LHCN-M2 (cell line): ENCODE results near the gene TEPSIN. TPM values are rescaled to one million over a fixed set of nuclear protein-coding genes. Genes with fewer than 3 reads are reported as not detected.
A peak's percentile ranks its signal among the peaks of the same experiment; 100 is the strongest.

Experiments
- DNase-seq: peaks from one replicate; pipeline ENCODE4 v3.0.0-alpha.2; 2012; ENCODE audit warnings: low read depth
- polyA plus RNA-seq: library from polyadenylated mRNA; unstranded; fragments of >200 nt; gene quantifications from one replicate; pipeline ENCODE4 v1.2.1, GENCODE V29; 2012; ENCODE audit warnings: missing spikeins
- total RNA-seq: library from RNA; depleted of rRNA; stranded (reverse); fragments of >200 nt; gene quantifications from 2 replicates; pipeline ENCODE4 v1.2.3, GENCODE V29; 2014; rRNA removed

The TEPSIN gene, protein sequence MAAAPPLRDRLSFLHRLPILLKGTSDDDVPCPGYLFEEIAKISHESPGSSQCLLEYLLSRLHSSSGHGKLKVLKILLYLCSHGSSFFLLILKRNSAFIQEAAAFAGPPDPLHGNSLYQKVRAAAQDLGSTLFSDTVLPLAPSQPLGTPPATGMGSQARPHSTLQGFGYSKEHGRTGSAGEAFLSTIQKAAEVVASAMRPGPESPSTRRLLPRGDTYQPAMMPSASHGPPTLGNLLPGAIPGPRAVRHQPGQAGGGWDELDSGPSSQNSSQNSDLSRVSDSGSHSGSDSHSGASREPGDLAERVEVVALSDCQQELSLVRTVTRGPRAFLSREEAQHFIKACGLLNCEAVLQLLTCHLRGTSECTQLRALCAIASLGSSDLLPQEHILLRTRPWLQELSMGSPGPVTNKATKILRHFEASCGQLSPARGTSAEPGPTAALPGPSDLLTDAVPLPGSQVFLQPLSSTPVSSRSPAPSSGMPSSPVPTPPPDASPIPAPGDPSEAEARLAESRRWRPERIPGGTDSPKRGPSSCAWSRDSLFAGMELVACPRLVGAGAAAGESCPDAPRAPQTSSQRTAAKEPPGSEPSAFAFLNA
- 27.7 and 30.0 TPM in 2 replicates for total RNA-seq
- polyA plus RNA-seq: 7.1 TPM

DNA sequence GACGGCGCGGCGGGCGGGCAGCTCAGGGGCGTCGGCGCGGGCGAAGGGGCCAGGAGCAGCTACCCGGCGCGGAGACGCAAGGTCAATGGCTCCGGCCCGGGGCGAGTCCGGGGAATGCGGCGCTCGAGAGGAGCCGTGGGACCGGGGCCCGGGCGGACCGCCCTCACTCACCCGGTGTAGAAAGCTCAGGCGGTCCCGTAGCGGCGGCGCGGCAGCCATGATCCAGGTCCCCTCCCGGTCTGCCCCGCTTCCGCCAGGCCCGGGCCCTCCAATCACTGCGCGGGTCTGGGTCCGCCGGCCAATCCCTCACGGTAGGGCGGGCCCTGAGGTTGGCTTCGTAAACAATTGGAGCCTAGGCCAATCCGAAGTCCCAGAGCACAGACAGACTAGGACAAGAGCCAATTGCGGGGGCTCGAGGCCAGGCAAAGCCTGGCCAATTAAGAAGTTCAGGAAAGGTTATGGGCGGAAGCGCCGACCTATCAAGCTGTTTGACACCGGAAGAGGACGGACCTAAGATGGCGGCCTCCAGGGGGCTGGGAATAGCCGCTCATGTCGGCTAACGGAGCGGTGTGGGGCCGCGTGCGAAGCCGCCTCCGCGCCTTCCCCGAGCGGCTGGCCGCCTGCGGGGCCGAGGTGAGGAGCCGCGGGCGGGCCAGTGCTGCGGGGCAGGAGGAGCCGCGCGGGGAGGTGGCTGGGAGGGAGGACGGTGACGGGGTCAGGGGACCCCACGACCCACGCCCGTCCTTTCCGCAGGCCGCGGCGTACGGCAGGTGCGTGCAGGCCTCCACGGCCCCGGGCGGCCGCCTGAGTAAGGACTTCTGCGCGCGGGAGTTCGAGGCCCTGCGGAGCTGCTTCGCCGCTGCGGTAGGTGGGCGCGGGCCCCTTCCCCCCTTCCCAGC, at the start of gene TEPSIN, which contains the start of gene NDUFAF8:
Gene TEPSIN, minus strand, starts transcription at position 241 of the 899 bp plus-strand sequence. Its CDS starts 22 bp downstream, at position 219.
Gene NDUFAF8, plus strand, starts transcription at position 504 of the 899 bp plus-strand sequence. Its CDS starts 46 bp downstream, at position 550.
- peak; percentile 99 for DNase-seq

DNA sequence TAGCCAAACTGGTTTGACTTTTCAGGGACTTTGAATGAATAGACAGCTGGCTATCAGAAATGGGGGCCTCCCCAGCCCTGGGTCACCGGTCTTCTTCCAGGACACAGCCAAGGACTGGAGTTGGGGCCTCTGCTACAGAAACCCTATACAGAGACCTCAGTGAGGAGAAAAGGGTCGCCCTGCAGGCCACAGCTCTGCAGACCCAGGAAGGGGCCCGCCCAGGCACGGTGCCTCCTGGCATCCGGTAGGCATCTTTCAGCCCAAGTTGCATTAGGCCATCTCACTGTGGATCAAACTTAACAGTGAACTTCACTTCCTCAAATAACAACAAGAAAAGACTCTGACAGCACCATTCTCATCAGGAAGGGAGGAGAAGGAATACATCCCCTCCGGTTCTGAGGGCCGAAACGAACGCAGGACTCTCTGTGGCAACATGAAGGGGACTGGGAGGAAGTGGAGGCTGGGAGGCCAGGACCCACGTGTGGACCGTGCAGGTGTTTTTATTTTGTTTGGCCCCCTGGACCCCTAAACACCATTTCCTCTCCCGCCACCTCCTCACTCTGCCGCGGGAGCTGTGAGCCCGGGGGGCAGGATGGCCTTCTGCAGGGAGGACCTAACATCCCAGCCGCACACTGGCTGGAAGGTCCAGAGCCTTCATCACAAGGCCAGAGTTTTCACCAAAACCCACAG, 49.0 kb upstream of the TEPSIN start:
- DNase-seq: no peak

DNA sequence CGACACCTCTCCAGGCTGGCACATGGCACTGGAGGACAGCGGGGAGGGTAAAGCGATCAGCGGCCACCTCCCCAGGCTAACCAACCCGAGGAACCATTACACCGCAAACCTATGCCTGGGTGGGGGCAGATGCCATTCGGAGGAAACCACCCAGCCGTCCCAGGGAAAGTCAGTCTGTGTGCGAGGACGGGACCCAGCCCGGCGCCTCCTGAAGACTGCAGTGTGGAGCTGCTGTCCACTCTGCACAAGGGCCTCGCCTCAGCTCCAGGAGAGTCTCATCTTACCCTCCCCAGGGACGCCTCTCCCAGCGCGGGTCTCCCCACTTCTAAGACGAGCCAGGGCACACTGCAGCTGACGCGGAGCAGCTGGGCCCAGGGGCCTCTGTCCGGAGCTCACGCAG, 48.3 kb upstream of the TEPSIN start:
- no peak for DNase-seq

DNA sequence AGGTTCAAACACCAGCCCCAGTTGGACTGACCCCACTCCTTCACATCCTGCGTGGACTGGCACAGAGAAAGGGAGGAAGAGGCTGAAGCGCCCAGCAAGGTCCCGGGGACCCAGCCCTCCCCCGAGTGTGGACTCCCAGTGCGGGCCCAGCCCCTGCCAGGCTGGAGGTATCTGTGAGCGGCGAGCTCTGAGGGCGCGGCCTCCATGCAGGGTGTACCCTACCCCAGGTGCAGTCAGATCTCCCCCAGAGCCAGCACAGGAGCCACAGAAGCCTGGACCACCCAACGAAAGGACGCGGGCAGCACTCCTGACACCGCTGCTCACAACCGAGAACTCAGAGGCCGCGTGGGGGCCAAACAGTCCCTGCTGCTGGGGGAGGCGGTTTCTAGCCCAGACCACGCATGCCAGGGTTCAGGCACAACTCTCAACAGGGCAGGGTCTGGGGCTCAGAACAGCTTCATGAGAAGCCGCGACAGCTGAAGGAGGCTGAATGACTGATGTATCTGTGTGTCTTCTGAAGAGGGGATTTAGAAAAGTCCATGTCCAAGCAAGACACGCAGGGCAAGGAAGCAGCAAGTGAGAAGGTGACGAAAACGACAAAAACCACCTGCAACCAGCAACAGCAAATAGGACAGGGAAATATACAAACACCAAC, 47.8 kb upstream of the TEPSIN start:
- DNase-seq: no peak

DNA sequence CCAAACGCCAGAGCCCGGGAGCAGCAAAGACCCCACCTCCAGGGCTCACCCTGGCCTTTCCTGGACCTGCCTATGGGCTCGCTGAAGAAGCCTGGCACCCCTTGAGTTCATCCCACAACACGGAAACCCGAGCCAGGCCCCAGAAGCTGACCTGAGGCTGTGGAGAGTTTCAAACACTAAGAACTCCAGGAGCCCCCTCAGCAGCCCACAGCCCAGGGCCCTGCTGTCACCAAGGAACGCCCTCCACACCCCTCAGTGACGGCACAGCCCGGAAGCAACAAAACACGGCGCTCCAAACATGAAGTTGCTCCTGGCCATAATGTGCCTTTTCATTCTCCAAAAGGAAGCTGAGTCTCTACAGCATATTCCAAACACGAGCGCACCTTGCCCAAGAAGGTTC, 47.0 kb upstream of the TEPSIN start:
- DNase-seq: no peak

DNA sequence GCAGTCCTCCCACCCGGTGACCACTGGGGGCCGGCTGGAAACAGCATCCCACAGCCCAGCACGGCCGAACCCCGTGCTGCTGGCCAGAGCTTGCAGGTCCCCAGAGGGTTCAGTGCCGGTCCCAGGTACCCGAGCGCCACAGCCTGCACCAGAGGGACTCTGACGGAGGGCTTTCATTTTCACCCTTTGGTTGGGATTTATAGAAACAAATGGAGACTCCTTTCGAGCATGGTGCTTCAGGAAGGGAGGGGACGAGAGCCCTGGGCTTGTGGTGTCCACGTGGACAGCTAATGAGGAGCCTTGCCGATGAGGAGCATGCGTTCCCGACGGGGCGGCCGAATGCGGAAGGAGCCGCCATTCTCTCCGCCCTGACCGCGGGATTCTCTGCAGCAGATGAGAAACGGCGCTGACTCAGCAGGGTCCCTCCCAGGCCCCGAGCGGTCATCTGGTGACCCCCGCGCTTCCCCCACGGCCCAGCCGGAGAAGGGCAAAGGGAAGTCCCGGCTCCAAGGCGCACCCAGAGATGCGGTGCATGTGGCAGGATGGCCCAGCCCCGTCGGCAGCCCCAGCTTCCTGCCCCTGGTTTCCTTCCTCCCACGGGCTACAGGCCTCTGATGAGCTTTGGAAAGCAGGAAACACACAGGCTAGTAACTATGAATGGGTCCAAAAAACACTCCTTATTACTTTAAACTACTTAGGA, 46.5 kb upstream of the TEPSIN start:
- no peak for DNase-seq

DNA sequence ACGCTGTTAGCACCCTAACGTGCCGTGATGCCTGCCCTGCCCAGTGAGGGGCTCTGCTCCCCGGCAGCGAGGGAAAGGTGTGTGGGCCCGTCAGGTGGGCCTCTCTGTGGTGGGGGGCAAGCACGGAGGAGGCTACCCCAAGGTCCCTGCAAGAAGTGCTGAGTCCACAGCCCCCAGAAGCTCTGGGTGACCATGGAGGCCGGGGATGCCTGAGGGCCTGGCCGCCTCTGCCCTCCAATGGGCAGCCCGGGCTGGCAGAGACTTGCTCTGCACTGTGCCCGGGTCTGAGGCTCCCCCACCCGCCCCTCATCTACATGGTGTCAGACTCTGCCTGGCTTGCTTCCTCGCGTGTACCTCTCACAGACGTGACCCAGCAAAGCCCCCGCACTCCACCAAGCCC, 44.0 kb upstream of the TEPSIN start:
- no peak for DNase-seq

DNA sequence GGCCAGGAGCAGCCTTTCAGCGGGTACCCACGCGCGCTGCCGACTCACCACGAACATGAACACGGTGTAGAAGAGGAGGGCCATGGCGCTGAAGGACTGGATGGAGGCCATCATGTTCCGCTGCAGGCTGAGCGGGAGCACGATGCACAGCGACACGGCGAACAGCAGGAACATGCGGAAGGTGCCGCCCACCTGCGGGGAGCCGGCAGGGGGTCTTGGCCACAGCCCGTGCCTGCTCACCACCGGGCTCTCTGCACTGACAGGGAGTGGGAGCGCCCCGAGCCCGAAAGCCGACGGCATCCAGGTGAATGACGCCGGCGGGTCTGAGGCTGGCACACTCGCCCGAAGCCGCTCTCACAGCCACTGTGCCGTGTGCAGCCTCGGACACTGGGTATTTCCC, 43.3 kb upstream of the TEPSIN start:
- DNase-seq: no peak

DNA sequence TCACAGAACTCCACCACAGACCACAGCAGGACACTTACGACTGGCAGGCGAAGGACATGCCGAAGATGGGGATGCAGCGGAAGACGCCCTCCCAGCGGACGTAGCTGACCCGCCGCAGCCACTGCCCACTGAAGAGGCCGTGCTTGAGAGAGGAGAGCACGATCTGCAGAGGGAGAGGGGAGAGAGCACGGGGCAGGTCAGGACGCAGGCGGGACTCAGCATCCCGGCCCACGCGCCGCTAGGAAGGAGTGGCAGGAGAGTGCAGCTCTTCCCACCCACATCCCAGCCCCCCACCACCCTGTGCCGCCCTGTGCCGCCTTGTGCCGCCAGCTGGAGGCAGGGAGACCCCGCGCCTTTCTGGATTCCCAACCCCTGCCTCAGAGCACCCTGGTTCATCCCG, 41.7 kb upstream of the TEPSIN start:
- no peak for DNase-seq

DNA sequence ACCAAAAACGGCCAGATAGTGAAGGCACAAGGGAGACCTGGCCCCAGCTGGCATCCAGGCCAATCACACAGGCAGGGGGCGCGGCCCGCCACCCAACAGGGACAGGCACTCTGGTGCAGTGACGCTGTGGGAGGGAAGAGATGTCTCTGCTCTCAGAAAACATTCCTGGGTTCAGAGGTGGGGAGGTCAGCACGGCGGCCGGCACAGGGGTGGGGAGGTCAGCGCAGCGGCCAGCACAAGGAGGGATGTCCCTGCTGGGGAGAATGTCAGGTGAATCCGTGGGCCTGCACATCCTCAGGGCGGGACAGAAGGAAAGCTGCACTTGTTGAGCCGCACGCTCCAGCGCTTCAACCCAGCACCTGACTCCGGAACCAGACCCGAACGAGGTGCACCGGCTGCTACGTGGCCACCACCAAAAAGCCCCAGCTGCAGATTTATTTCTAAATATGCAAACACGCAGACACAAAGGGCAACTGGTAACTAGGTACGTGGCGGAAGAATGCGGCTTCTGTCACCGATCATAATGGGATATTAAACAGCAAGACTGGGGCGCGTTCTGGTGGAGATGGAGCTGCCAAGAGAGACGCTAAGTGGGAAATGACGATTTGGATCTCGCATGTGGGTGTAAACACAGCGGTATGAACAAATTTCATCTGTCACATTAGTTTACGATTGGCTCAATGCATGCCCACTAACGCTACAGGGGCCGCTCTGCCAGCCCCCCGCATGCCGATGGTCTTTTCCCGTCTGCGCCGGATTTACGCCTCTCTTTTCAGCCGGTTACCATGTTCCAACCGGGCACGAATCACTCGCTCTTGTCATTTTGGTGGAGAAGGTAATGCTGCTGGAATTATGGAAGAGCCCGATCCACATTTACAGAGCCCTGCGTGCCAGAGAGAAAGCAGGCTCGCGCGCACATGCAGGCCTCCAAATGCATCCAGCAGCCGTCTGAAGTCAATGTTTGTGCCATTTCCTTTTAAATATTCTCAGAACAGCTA, 40.7 kb upstream of the TEPSIN start:
- no peak for DNase-seq

DNA sequence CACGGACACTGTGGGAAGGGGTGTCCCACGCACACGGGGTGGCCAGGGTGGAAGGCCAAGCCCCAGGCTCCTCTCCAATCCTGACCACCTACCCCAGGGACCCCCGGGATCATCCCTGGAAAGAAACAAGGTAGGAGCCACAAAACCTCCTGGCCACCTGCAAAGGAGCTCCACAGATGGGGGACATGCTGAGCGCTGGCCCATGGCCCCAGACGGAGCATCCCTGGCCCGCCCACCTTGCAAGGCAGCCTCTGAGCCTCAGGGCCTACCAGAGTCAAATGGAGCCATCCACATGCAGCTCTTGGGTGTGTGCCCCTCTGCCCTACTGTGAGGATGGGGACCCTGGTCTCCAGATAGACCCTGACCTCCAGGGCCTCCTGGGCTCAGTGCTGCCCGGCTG, 40.0 kb upstream of the TEPSIN start:
- DNase-seq: no peak

DNA sequence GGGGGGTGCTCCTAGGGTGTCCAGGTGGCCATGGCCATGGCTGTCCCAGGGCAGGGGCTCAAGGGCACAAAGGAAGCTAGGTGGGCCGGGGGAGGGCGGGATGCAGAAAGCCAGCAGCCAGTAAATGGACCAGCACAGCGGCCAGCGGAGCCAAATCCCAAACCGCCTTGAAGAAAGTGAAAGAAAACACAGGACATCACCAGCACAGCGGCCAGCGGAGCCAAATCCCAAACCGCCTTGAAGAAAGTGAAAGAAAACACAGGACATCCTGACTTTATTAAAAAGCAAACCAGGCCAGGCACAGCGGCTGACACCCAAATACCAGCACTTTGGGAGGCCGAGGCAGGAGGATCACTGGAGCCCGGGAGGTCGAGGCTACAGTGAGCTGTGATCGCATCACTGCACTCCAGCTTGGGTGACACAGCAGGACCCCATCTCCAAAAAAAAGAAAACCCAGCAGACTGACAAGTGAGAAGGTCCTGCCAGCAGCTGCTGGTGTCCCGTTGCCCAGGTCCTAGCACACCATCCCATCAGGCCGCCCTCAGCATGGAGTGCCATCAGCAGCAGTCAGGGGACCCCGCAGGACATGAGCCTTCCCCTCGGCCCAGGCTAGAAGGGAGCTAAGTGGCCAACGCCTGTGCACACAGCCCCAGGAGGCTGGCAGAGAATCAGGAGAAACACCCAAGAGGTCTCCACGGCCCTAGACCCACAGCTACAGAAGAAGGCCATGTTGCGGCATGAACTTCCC, 39.3 kb upstream of the TEPSIN start:
- no peak for DNase-seq

DNA sequence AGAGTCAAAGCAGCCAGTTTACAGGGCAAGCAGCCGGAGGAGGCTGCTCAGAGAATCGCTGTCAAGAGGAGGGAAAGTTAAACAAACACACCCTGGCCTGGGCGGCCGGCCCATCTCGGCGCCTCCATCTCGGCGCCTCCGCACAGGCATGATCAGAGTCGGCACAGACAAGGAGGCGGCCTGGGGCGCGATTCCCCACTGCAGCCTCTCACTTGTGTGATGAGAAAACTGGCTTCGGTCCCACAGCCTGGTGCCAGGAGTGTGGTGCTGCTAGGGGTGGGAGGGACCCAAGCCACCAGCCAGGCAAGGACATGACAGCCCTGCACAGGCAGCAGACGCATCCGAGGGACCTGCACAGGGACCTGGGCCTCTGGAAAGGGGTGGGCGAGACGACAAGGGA, 38.6 kb upstream of the TEPSIN start:
- no peak for DNase-seq

DNA sequence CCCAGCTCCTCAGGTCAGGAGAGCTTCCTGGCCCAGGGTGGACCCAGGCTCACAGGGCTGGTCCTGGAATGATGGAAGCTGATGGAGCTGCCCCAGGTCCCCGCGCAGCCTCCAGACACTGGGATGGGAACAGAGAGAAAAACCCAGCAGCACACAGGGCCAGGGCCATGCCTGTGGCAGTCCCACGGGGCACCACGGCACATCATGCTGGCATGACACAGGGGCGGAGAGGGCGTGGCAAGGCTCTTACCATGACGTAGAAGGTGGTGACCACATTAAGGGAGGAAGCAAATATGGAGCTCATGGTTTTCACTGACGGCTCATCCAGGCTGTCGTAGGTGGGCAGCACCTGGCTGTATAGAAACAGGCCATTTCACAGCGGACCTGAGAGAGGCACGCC, 37.9 kb upstream of the TEPSIN start:
- no peak for DNase-seq

DNA sequence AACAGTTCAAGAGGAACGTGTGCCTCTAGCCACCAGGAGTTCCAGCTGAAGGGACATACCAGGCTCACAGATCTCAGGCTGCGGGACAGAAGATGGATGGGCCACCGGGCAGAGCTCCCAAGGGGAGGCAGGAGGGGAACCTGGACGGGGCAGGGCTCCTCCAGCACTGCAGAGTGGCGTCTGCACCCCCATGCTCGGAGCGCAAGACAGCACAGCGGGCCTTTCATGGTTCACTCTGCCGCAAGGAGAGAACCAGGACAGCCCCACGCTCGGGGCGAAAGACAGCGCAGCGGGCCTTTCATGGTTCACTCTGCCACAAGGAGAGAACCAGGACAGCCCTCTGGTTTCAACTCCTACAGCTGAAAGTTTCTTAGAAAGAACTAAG, 35.6 kb upstream of the TEPSIN start:
- no peak for DNase-seq

DNA sequence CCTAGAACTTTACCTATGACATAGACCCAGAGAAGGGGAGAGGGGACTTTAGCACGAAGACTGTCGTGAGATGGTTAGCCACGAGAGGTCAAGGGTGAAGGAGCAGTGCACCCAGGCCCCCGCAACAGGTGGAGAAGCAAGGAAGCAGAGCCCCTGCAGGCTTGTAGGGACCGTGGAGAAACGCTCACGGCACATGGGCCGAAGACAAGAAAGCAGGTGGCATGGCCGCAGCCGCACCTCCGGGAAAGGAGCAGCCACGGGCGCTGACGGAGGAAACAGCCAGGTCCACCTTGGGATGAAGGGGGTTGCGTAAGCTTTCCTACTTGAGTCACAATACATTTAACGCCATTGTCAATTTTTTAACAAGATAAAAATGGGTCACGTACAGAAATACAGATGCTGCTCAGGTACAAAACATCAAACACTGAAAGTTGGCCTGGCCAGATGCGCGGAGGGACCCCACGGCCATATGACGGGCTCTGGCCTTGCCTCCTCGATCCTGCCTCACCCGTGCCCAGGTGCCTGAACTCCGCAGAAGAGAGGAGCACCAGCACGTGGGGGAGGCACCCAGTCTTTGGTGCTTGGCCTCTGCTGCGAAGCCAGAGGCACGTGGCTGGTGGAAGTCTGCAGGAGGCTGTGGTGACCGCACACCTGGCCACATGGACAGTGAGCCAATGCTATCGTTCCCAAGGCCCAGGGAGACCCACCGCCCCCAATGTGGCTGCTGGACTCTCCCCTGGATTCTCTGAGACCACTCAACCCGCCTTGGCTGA, 35.0 kb upstream of the TEPSIN start:
- DNase-seq: no peak

DNA sequence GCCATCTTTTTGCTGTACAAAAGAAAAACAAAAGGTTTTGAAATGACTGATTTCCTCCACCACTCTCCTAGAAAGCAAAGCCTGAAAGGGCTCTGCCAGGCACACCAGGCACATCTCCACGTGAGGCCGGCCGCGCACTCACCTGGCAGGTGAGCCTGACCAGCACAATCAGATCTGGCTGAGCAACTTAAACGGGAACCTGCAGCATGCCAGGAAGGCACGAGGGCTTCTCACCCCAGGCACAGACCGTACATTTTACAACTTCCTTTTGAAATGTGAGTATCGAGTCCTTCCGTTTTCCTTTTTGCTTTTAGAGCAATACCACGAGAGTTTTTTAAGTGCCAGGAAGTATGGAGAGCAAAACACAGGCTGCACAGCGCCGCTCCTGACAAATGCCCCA, 33.8 kb upstream of the TEPSIN start:
- no peak for DNase-seq

DNA sequence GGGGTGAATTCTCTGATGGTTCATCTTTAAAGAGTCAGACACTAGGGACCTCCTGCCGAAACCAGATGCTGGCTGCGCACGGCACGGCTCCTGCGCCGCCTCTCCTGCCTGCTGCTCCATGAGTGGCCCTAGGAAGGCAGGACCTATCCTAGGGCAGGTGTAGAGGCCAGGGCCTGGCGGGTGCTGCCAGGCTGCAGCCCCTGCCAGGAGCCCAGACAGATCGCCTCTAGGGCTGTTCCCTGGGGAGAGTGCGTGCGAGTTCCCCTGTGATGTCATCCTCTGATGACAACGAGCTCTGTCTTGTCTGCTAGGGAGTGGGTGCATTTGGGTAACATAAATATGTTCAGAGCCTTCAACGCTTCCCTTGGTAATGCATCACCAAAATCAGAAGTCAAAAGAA, 32.4 kb upstream of the TEPSIN start:
- DNase-seq: no peak
